ENCODE data around the gene GSS.

DNA sequence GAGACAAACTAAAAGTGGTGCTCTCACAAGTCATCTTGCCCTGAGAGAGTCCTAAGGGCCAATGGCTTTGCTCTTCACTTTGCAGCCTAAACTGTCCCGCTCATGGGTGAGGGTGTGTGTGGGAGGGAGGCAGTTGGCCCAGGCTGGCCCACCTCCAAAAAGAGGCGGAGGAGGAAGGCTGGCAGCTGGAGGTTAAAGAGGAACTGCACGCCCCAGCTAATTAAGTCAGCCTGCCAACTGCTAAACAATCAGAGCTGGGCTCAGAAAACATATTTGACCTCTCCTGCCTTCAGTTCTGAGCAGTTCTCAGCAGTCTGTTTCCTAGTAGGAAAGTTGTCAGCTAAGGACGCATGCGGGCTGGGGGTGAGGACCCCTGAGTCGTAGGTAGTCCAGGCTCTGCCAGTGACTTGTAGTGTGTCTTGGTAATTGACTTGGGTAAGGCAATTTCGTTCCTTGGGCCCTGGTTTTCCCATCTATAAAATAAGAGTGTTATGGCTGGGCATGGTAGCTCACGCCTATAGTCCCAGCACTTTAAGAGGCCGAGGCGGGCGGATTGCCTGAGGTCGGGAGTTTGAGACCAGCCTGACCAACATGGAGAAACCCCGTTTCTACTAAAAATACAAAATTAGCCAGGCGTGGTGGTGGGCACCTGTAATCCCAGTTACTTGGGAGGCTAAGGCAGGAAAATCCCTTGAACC lies 17.0 kb downstream of the GSS start:
- TF ChIP-seq, protein P1, sequence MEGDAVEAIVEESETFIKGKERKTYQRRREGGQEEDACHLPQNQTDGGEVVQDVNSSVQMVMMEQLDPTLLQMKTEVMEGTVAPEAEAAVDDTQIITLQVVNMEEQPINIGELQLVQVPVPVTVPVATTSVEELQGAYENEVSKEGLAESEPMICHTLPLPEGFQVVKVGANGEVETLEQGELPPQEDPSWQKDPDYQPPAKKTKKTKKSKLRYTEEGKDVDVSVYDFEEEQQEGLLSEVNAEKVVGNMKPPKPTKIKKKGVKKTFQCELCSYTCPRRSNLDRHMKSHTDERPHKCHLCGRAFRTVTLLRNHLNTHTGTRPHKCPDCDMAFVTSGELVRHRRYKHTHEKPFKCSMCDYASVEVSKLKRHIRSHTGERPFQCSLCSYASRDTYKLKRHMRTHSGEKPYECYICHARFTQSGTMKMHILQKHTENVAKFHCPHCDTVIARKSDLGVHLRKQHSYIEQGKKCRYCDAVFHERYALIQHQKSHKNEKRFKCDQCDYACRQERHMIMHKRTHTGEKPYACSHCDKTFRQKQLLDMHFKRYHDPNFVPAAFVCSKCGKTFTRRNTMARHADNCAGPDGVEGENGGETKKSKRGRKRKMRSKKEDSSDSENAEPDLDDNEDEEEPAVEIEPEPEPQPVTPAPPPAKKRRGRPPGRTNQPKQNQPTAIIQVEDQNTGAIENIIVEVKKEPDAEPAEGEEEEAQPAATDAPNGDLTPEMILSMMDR (conservative IDR thresholded peaks at IDR 0.05): no peak
- no peak for TF ChIP-seq EZH2 (IDR thresholded peaks at IDR 0.05; ENCODE audit: low read depth)
